LNCaP clone FGC (cell line): ENCODE data around the gene AIF1L.
"Not testable (repeated sequence)": the region's sequence is repeated elsewhere in the genome, so short reads cannot be mapped to it uniquely, and the experiment has no call there.

ENCODE experiments used
- DNase-seq: peaks from one replicate; pipeline ENCODE4 v3.0.0-alpha.2; 2011; ENCODE audit warnings: low read depth
- H3K4me3 ChIP-seq: 2 replicates; pipeline ENCODE4 v1.5.1; 2011; ENCODE audit warnings: mild to moderate bottlenecking, low read depth, low read length, control low read depth
- TF ChIP-seq, protein P1 (sequence below): IDR thresholded peaks from 2 replicates; pipeline ENCODE4 v1.5.1; 2012; ENCODE audit warnings: mild to moderate bottlenecking; ENCODE audit not compliant: control insufficient read depth, insufficient read depth; ENCODE audit errors: extremely low read depth

The AIF1L gene

DNA sequence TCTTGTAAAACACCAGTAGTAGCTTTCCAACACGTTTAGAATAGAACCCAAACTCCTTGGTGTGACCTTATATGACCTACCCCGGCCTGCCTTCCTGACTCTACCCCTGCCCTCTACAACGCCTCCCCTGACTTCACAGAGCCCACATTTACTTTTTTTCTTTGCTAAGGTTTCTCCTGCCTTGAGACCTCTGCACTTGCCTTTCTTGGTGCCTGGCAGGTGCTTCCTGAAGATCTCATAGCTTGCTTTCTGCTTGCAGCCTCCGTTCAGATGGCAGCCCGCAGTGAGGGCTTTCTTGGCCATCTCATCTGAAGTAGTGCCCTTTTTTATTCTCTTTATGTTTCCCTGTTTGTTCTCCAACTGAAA lies 53.3 kb downstream of the AIF1L start:
- TF ChIP-seq, protein P1, sequence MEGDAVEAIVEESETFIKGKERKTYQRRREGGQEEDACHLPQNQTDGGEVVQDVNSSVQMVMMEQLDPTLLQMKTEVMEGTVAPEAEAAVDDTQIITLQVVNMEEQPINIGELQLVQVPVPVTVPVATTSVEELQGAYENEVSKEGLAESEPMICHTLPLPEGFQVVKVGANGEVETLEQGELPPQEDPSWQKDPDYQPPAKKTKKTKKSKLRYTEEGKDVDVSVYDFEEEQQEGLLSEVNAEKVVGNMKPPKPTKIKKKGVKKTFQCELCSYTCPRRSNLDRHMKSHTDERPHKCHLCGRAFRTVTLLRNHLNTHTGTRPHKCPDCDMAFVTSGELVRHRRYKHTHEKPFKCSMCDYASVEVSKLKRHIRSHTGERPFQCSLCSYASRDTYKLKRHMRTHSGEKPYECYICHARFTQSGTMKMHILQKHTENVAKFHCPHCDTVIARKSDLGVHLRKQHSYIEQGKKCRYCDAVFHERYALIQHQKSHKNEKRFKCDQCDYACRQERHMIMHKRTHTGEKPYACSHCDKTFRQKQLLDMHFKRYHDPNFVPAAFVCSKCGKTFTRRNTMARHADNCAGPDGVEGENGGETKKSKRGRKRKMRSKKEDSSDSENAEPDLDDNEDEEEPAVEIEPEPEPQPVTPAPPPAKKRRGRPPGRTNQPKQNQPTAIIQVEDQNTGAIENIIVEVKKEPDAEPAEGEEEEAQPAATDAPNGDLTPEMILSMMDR, result no peak
- H3K4me3 ChIP-seq, result no peak overlapping the region
- no peak for DNase-seq

DNA sequence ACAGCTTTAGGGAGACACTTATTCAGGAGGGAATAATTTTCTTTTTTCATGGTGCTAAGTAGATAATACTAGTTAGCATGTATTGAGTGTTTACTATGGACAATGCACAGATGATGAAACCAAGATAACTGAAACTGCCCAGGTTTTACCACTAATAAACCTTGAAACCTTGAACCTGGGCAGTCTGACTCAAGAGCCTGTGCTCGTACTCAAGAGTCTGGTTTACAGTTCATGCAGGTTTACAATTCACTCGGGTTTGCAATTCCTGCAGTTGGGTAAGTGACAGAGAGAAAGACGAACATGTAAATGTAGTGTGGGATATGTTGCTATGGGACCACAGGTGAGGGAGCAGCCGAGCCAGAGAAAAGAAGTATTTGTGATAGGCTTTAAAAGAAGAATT lies 57.3 kb downstream of the AIF1L start:
- no peak for DNase-seq
- TF ChIP-seq, protein P1, result no peak
- no peak overlapping the region for H3K4me3 ChIP-seq

DNA sequence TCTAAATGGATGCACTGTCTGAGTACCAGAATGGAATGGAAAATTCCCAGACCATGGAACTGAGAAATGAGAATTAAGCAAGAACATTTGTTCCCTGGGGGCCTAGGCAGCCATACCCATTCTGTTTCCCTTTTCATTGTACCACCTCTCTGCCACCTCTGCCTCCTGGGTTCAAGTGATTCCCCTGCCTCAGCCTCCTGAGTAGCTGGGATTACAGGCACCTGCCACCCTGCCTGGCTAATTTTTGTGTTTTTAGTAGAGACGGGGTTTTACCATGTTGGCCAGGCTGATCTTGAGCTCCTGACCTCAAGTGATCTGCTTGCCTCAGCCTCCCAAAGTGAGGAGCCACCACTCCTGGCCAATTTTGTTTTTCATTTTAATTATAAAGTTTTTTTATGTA lies 62.3 kb downstream of the AIF1L start:
- not testable (repeated sequence) for H3K4me3 ChIP-seq

DNA sequence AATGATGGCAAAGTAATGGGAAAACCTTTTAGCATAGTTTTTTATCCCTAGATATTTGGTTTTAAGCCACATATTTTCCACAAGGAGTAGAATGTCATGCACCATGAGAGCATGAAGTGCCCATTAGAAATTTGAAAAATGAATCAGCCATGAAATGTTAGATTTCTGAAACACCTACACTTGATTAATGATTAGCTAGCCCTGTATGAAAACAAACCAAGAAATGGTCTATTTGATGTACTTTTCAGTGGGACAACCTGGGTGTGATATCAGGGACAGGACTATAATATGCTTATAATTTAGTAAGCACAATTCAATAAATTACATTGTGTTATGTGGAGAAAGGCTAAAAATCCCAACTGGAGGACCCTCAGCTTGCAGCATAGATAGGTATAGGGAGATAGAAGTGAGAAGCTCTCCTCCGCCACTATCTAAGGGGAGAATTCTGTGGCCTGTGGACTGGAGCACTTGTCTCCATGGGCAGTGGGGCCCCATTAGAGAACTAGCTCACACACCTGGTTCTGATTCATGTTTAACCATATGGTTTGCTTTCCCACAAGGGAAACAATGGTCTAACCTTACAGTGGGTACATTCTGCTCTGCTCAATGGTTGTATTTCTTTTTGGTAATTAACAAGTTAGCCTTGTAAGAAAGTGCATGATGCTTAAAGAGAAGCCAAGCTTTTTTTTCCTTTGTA lies 64.2 kb downstream of the AIF1L start:
- no peak for DNase-seq
- H3K4me3 ChIP-seq, result no peak overlapping the region
- TF ChIP-seq, protein P1, result no peak

More for the DNA sequence above, 62.3 kb downstream of the AIF1L start:
- not testable (repeated sequence) for DNase-seq

DNA sequence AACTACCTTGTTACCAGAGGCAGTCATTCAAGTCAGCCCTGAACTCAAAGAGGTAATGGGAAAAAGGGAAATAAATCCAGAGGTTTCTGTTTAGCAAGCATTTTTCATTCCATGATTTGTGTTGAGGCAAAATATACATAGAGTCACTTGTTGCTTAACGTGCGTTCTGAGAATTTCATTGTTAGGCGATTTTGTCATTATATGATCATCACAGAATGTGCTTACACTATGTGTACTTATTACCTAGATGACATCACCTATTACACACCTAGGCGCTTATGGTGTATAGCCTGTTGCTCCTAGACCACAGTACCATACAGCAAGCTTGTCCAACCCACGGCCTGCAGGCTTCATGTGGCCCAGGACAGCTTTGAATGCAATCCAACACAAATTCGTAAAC lies 65.3 kb downstream of the AIF1L start:
- DNase-seq, result no peak
- H3K4me3 ChIP-seq, result no peak overlapping the region
- TF ChIP-seq, protein P1, result no peak

DNA sequence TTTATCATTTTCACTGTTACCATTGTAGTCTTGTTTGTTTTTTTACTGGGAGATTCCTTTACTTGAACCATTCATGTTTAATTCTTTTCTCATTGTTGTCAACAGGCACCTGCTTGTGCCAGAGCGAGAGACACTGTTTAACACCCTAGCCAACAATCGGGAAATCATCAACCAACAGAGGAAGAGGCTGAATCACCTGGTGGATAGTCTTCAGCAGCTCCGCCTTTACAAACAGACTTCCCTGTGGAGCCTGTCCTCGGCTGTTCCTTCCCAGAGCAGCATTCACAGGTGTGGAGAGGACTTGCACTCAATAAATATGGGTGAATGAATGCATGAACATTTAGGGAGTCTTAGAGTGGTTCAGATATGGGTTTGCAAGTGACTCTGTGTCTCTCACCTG lies 66.6 kb downstream of the AIF1L start:
- TF ChIP-seq, protein P1, result no peak
- no peak for DNase-seq
- H3K4me3 ChIP-seq, result no peak overlapping the region

DNA sequence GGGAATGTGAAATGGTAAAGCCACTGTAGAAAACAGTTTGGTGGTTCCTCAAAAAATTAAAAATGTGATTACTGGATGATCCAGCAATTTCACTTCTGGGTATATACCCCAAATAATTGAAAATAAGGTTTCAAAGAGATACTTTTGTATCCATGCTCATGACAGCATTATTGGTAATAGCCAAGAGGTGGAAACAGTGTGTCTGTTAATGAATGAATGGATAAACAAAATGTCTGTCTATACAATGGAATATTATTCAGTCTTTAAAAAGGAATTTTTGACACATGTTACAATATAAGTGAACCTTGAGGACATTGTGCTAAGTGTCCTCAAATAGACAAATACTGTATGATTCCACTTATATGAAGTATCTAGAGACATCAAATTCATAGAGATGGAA lies 69.2 kb downstream of the AIF1L start:
- DNase-seq, result no peak

More for the DNA sequence above, 69.2 kb downstream of the AIF1L start:
- no peak overlapping the region for H3K4me3 ChIP-seq
- TF ChIP-seq, protein P1, result no peak
